ENCODE results near the gene PAQR9.

- no peak for TF ChIP-seq CTCF (conservative IDR thresholded peaks at IDR 0.05 in 1 of 2, IDR thresholded peaks at IDR 0.05 in 1 of 2; ENCODE audit: low read depth in 1 of 2, low read length in 2 of 2)
- no peak for TF ChIP-seq EZH2 (IDR thresholded peaks at IDR 0.05; ENCODE audit: low read length, missing control alignments)
Observed at GRCh38 chr3:142983318-142983717, 19.8 kb upstream of the PAQR9 start.
